IMR-90 (cell line): Measurements from ENCODE around the gene IMPG1. TPM values are rescaled to one million over a fixed set of nuclear protein-coding genes. Genes with fewer than 3 reads are reported as not detected.

Experiments
- ATAC-seq: fragments of 200-7000 bp; cut with Tn5 transposase; 2 replicates; pipeline ENCODE4 v1.9.1; 2020; ENCODE audit warnings: low read depth, mild to moderate bottlenecking, moderate library complexity
- BruUV-seq: library from RNA; stranded (reverse); fragments of 400-500 nt; replicated peaks from 2 replicates; lab custom pipeline; 2021; lab: Mats Ljungman, UMichigan
- CTCF ChIA-PET: fragments of 300-600 bp; formaldehyde crosslinking; extraction: SDS; loops from one replicate; lab custom pipeline; 2021; ENCODE audit warnings: antibody characterized with exemption; lab: Yijun Ruan, JAX
- POLR2A ChIA-PET: fragments of 300-600 bp; sonication (Branson Sonifier 250); formaldehyde crosslinking; loops from one replicate; lab custom pipeline; 2022; ENCODE audit warnings: antibody characterized with exemption; ENCODE audit not compliant: unreplicated experiment; lab: Charles Lee
- DNase-seq: peaks from one replicate; pipeline ENCODE4 v3.0.0; 2013
- H2AFZ ChIP-seq: replicated peaks from 2 replicates; pipeline ENCODE3; 2013; ENCODE audit warnings: low read length, mild to moderate bottlenecking; ENCODE audit not compliant: poor library complexity
- H2AK5ac ChIP-seq: 2 replicates; pipeline ENCODE4 v1.6.1; 2013; ENCODE audit warnings: low read depth, low read length, inconsistent platforms
- H2AK9ac ChIP-seq: replicated peaks from 2 replicates; pipeline ENCODE3; 2013; ENCODE audit warnings: mild to moderate bottlenecking, low read depth, low read length, moderate library complexity; ENCODE audit not compliant: poor library complexity
- H2BK120ac ChIP-seq: 2 replicates; pipeline ENCODE4 v1.6.1; 2013; ENCODE audit warnings: low read depth, low read length, inconsistent platforms
- H2BK15ac ChIP-seq: 3 replicates; pipeline ENCODE4 v1.6.1; 2013; ENCODE audit warnings: low read depth, low read length, inconsistent platforms
- H2BK20ac ChIP-seq: 2 replicates; pipeline ENCODE4 v1.6.1; 2013; ENCODE audit warnings: low read depth, mild to moderate bottlenecking, inconsistent platforms, low read length, moderate library complexity
- H2BK5ac ChIP-seq: 2 replicates; pipeline ENCODE4 v1.6.1; 2013; ENCODE audit warnings: mild to moderate bottlenecking, low read depth, low read length, inconsistent platforms; ENCODE audit not compliant: poor library complexity, severe bottlenecking
- H3K14ac ChIP-seq: replicated peaks from 2 replicates; pipeline ENCODE4 v1.6.1; 2013; ENCODE audit warnings: low read depth, low read length, inconsistent platforms
- H3K18ac ChIP-seq: 2 replicates; pipeline ENCODE4 v1.6.1; 2013; ENCODE audit warnings: low read depth, low read length, control low read depth
- H3K23ac ChIP-seq: 2 replicates; pipeline ENCODE4 v1.6.1; 2013; ENCODE audit warnings: low read depth, low read length, inconsistent platforms
- H3K27ac ChIP-seq: 2 replicates; pipeline ENCODE4 v1.5.1; 2013; ENCODE audit warnings: mild to moderate bottlenecking, control low read depth, low read length; ENCODE audit not compliant: insufficient read depth
- H3K27me3 ChIP-seq: 2 replicates; pipeline ENCODE4 v1.6.1; 2013; ENCODE audit warnings: low read length; ENCODE audit not compliant: control insufficient read depth, insufficient read depth
- H3K36me3 ChIP-seq: 2 replicates; pipeline ENCODE4 v1.6.1; 2013; ENCODE audit warnings: low read length, mixed read lengths; ENCODE audit not compliant: control insufficient read depth, insufficient read depth
- H3K4ac ChIP-seq: 2 replicates; pipeline ENCODE4 v1.6.1; 2013; ENCODE audit warnings: low read depth, low read length, inconsistent platforms
- H3K4me1 ChIP-seq: 2 replicates; pipeline ENCODE4 v1.6.1; 2013; ENCODE audit warnings: low read length, mixed read lengths; ENCODE audit not compliant: control insufficient read depth, insufficient read depth
- H3K4me2 ChIP-seq: 2 replicates; pipeline ENCODE4 v1.6.1; 2013; ENCODE audit warnings: low read depth, mild to moderate bottlenecking, control low read depth, low read length, moderate library complexity
- H3K4me3 ChIP-seq: 2 replicates; pipeline ENCODE4 v1.5.1; 2013; ENCODE audit warnings: low read depth, mild to moderate bottlenecking, control low read depth, low read length, moderate library complexity; ENCODE audit not compliant: insufficient read depth
- H3K56ac ChIP-seq: 2 replicates; pipeline ENCODE4 v1.6.1; 2013; ENCODE audit warnings: low read length, inconsistent platforms; ENCODE audit not compliant: insufficient read depth; ENCODE audit errors: extremely low read depth
- H3K79me1 ChIP-seq, 2 experiments: 2 replicates each; pipeline ENCODE4 v1.6.1; 2013; ENCODE audit warnings: low read length in 2 of 2, inconsistent platforms in 1 of 2, low read depth in 1 of 2
- H3K9ac ChIP-seq: 2 replicates; pipeline ENCODE4 v1.6.1; 2013; ENCODE audit warnings: low read depth, low read length, control low read depth
- H3K9me1 ChIP-seq: 2 replicates; pipeline ENCODE4 v1.6.1; 2013; ENCODE audit warnings: low read length, inconsistent platforms; ENCODE audit not compliant: insufficient read depth
- H3K9me3 ChIP-seq: 2 replicates; pipeline ENCODE4 v1.6.1; 2013; ENCODE audit warnings: low read length; ENCODE audit not compliant: control insufficient read depth, insufficient read depth
- H4K20me1 ChIP-seq: 2 replicates; pipeline ENCODE4 v1.6.1; 2013; ENCODE audit warnings: low read length, inconsistent platforms; ENCODE audit not compliant: insufficient read depth
- H4K5ac ChIP-seq: 2 replicates; pipeline ENCODE4 v1.6.1; 2013; ENCODE audit warnings: mild to moderate bottlenecking, low read depth, low read length, control low read depth
- H4K8ac ChIP-seq, 2 experiments: 2 replicates each; pipeline ENCODE4 v1.6.1; 2013; ENCODE audit warnings: low read depth in 2 of 2, low read length in 2 of 2, control low read depth in 1 of 2, inconsistent platforms in 1 of 2
- H4K91ac ChIP-seq: 2 replicates; pipeline ENCODE4 v1.6.1; 2013; ENCODE audit warnings: low read depth, low read length, inconsistent platforms; ENCODE audit not compliant: insufficient read depth
- CEBPB ChIP-seq: IDR thresholded peaks from 2 replicates; pipeline ENCODE4 v1.6.1; 2012; ENCODE audit warnings: low read depth, low read length, improper control_type of control experiment
- CHD1 ChIP-seq: IDR thresholded peaks from 2 replicates; pipeline ENCODE4 v1.6.1; 2012; ENCODE audit warnings: low read depth, low read length, improper control_type of control experiment
- CTCF ChIP-seq: conservative IDR thresholded peaks from 2 replicates; pipeline ENCODE4 v1.5.1; 2012; ENCODE audit warnings: mild to moderate bottlenecking, low read depth, low read length, improper control_type of control experiment
- FOS ChIP-seq: fragments of 150-350 bp; IDR thresholded peaks from 2 replicates; pipeline ENCODE4 v1.6.1; 2016; ENCODE audit warnings: low read depth, low read length
- MAFK ChIP-seq: IDR thresholded peaks from 2 replicates; pipeline ENCODE4 v1.6.1; 2012; ENCODE audit warnings: low read depth, low read length, improper control_type of control experiment
- MAZ ChIP-seq: IDR thresholded peaks from 2 replicates; pipeline ENCODE4 v1.6.1; 2012; ENCODE audit warnings: low read depth, mild to moderate bottlenecking, low read length, improper control_type of control experiment, moderate library complexity, borderline replicate concordance
- NFE2L2 ChIP-seq: fragments of 150-350 bp; IDR thresholded peaks from 2 replicates; pipeline ENCODE4 v1.6.1; 2016; ENCODE audit warnings: low read depth, mild to moderate bottlenecking, low read length
- RAD21 ChIP-seq: IDR thresholded peaks from 2 replicates; pipeline ENCODE4 v1.6.1; 2012; ENCODE audit warnings: low read length, improper control_type of control experiment
- RCOR1 ChIP-seq: IDR thresholded peaks from 2 replicates; pipeline ENCODE4 v1.6.1; 2012; ENCODE audit warnings: mild to moderate bottlenecking, low read length, improper control_type of control experiment; ENCODE audit not compliant: insufficient replicate concordance
- SMC3 ChIP-seq: fragments of 150-350 bp; IDR thresholded peaks from 2 replicates; pipeline ENCODE4 v1.6.1; 2016; ENCODE audit warnings: low read depth, mild to moderate bottlenecking, antibody characterized with exemption, low read length, moderate library complexity
- USF2 ChIP-seq: fragments of 150-350 bp; IDR thresholded peaks from 2 replicates; pipeline ENCODE4 v1.6.1; 2017; ENCODE audit warnings: mild to moderate bottlenecking, antibody characterized with exemption, low read length, low read depth
- WGBS, 2 experiments: methylation state at CpG; one replicate each; pipeline versions ENCODE4 v1.1.5 to v1.1.7; 2013; ENCODE audit warnings: missing lambda C conversion rate in 2 of 2; ENCODE audit not compliant: insufficient read length in 1 of 2; ENCODE audit errors: extremely low coverage in 2 of 2; 5-methylcytosine and 5-hydroxymethylcytosine counted together
- dilution Hi-C: fragments of 300-500 bp; cut with HindIII; formaldehyde crosslinking; loops from one replicate; pipeline ENCODE4 v1.14.3; 2018; ENCODE audit warnings: low sequenced_read_pairs; ENCODE audit not compliant: unreplicated experiment
- in situ Hi-C: fragments of 300-500 bp; cut with MboI; formaldehyde crosslinking; loops from 3 replicates; pipeline ENCODE4 v1.14.3; 2019; ENCODE audit warnings: low sequenced_read_pairs, inconsistent platforms, mixed read lengths
- intact Hi-C: fragments of 100-400 bp; cut with micrococcal nuclease; formaldehyde crosslinking; loops from 2 replicates; pipeline ENCODE4 v1.10.0; 2022
- polyA plus RNA-seq, 3 experiments: library from polyadenylated mRNA; depleted of rRNA; stranded (reverse); fragments of >200 nt; gene quantifications; 2 replicates each; pipeline ENCODE4 v1.2.3, GENCODE V29; 2012; ENCODE audit warnings: low replicate concordance in 1 of 3
- total RNA-seq: library from RNA; depleted of rRNA; stranded (reverse); fragments of >200 nt; gene quantifications from 2 replicates; pipeline ENCODE4 v1.2.3, GENCODE V29; 2012
- TF ChIP-seq, protein P1 (sequence below): fragments of 150-350 bp; IDR thresholded peaks from 2 replicates; pipeline ENCODE4 v1.6.1; 2016; ENCODE audit warnings: low read depth, mild to moderate bottlenecking, low read length, moderate library complexity, borderline replicate concordance

IMPG1 gene
- total and polyA plus RNA-seq, 2 of the 4 experiments (the other 2 are of a cell fraction), result not detected

DNA sequence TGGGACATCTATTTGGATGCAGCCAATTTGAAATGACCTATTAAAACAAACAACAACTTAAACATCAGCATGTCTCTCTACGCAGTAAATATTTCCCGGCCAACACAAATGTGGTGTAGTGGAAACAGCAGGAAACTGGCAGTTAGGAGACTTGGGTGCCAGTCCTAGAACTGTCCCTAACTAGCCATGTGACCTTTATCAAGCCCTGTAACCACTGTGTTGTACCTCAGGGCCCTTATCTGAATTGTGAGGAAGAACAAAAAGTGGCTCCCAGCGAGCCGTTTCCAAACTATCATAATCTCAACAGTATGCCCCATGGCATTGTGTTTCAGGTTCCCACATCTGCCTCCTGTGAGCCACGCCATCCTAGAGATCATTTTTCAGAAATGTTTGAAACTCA is 124.5 kb downstream of the IMPG1 start:
- Histone ChIP-seq H4K8ac (no peak overlapping the region), H2BK15ac (no peak overlapping the region), H4K20me1 (no peaks in the 10 kb centered on the region), H3K27ac (no peak overlapping the region), H3K36me3 (no peaks in the 10 kb centered on the region), H3K23ac (no peak overlapping the region), H3K4ac (no peak overlapping the region), H4K5ac (no peak overlapping the region), H3K4me3 (no peak overlapping the region), H2BK120ac (no peak overlapping the region), H3K9me1 (no peaks in the 10 kb centered on the region), H2BK20ac (no peak overlapping the region), H3K79me1 (no peaks in the 10 kb centered on the region), H2AK5ac (no peak overlapping the region), H3K56ac (no peak overlapping the region), H2BK5ac (no peak overlapping the region), H3K14ac (no peak overlapping the region), H4K91ac (no peak overlapping the region), H3K9me3 (no peaks in the 10 kb centered on the region), H2AK9ac (no peak overlapping the region), H3K4me1 (no peaks in the 10 kb centered on the region), H3K9ac (no peak overlapping the region), H3K18ac (no peak overlapping the region), H3K27me3 (peaks cover 10% of the 10 kb centered on the region), H2AFZ (no peak overlapping the region), H3K4me2 (no peak overlapping the region)
- CTCF ChIA-PET, result no interaction called here
- no peak for ATAC-seq
- no peak for DNase-seq
- in situ Hi-C loops (no loop called here), intact Hi-C loops (no loop called here), dilution Hi-C loops (no loop called here)
- no peak for TF ChIP-seq RCOR1
- no peak for TF ChIP-seq NFE2L2
- TF ChIP-seq CTCF, result no peak
- TF ChIP-seq SMC3, result no peak
- TF ChIP-seq MAZ, result no peak
- TF ChIP-seq MAFK, result no peak
- TF ChIP-seq CEBPB, result no peak
- no peak for TF ChIP-seq FOS
- no peak for TF ChIP-seq USF2
- TF ChIP-seq, protein P1, sequence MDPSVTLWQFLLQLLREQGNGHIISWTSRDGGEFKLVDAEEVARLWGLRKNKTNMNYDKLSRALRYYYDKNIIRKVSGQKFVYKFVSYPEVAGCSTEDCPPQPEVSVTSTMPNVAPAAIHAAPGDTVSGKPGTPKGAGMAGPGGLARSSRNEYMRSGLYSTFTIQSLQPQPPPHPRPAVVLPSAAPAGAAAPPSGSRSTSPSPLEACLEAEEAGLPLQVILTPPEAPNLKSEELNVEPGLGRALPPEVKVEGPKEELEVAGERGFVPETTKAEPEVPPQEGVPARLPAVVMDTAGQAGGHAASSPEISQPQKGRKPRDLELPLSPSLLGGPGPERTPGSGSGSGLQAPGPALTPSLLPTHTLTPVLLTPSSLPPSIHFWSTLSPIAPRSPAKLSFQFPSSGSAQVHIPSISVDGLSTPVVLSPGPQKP, result no peak
- TF ChIP-seq RAD21, result no peak
- no peak for TF ChIP-seq CHD1
- no CpG with 5 or more reads among the region's 5 CpGs for WGBS, 2 experiments
- BruUV-seq, result no TSS peak
- POLR2A ChIA-PET, result no interaction called here
